Measurements from ENCODE around the gene CORO2A. TPM values are rescaled to one million over a fixed set of nuclear protein-coding genes. Genes with fewer than 3 reads are reported as not detected.
"Not testable (repeated sequence)": the region's sequence is repeated elsewhere in the genome, so short reads cannot be mapped to it uniquely, and the experiment has no call there.

CORO2A gene
- total RNA-seq, 6 donors from 2014 or later: 10.5 to 22.8 (median 17.9) TPM

DNA sequence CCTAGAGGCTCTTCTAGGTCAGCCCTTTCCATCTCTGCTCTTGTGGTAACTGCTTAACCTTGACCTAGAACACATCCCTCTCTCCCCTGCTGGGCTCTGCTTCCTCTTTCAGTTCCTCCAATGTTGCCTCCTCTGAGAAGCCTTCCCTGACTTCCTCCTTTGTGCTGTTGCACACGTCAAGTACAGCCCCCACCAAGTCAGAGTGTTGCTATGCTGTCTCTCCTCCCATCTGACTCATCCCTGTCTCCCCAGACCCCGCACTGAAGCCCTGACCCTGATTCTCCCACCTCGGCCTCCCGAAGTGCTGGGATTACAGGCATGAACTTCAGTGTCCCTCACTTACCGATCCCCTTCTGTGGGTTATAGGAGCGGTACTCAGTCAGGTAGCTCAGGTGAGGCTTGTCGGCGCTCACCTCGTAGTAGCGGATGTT, 63.0 kb downstream of the CORO2A start:
- peaks cover 0 to 29% (median 9%) of the 10 kb centered on the region in 4 donors for H3K36me3 ChIP-seq
- no peaks in the 10 kb centered on the region for H3K27me3 ChIP-seq
- peak in 1 of 2 donors; percentile 75 for DNase-seq
- WGBS, 2 donors: 87 to 91% methylated on average over 7 to 10 of the region's 10 CpGs
- H3K9me3 ChIP-seq: no peaks in the 10 kb centered on the region
- H3K4me1 ChIP-seq: no peaks in the 10 kb centered on the region
- TF ChIP-seq POLR2A (IDR thresholded peaks at IDR 0.05) (no peak), EP300 (IDR thresholded peaks at IDR 0.05) (no peak), POLR2AphosphoS5 (IDR thresholded peaks at IDR 0.05) (no peak)
- TF ChIP-seq, protein P1, sequence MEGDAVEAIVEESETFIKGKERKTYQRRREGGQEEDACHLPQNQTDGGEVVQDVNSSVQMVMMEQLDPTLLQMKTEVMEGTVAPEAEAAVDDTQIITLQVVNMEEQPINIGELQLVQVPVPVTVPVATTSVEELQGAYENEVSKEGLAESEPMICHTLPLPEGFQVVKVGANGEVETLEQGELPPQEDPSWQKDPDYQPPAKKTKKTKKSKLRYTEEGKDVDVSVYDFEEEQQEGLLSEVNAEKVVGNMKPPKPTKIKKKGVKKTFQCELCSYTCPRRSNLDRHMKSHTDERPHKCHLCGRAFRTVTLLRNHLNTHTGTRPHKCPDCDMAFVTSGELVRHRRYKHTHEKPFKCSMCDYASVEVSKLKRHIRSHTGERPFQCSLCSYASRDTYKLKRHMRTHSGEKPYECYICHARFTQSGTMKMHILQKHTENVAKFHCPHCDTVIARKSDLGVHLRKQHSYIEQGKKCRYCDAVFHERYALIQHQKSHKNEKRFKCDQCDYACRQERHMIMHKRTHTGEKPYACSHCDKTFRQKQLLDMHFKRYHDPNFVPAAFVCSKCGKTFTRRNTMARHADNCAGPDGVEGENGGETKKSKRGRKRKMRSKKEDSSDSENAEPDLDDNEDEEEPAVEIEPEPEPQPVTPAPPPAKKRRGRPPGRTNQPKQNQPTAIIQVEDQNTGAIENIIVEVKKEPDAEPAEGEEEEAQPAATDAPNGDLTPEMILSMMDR (IDR thresholded peaks at IDR 0.05): no peak
- ATAC-seq (ENCODE audit: low FRiP score in 2 of 2): peak; percentile 62 to 86
- H3K4me3 ChIP-seq: no peak overlapping the region
- peak overlapping the region in 1 of 4 donors; percentile 6 for H3K27ac ChIP-seq

DNA sequence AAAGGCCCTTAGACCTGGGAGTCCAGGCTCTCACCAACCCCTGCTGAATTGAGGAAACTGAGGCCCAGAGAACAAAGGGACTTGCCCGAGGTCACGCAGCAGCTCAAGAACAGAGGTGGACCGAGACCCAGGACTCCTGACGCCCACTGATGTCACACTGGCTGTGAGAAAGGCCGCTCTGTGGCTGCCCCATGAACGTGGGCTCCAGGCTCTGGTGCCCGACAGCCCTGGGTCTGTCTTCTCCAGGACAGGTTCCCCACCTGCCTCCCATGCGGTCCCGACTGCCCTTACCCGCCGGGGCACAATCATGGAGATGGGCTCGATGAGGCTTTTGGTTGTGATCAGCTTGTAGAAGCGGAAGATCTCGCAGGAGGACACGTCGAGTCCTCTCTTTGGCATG, 64.1 kb downstream of the CORO2A start:
- 95% methylated on average over 15 to 16 of the region's 16 CpGs for whole genome bisulfite sequencing, 2 donors
- Histone ChIP-seq H3K4me3 (no peak overlapping the region), H3K27ac (peak overlapping the region in 2 of 4 donors; percentile 28 to 60), H3K9me3 (no peaks in the 10 kb centered on the region), H3K4me1 (no peaks in the 10 kb centered on the region), H3K36me3 (peaks cover 0 to 29% (median 9%) of the 10 kb centered on the region in 4 donors), H3K27me3 (no peaks in the 10 kb centered on the region)
- ATAC-seq (ENCODE audit: low FRiP score in 2 of 2): no peak
- DNase-seq: peak in 1 of 2 donors; percentile 32
- TF ChIP-seq POLR2AphosphoS5 (IDR thresholded peaks at IDR 0.05) (no peak), EP300 (IDR thresholded peaks at IDR 0.05) (no peak), POLR2A (IDR thresholded peaks at IDR 0.05) (no peak)
- TF ChIP-seq, protein P1 (IDR thresholded peaks at IDR 0.05): no peak

DNA sequence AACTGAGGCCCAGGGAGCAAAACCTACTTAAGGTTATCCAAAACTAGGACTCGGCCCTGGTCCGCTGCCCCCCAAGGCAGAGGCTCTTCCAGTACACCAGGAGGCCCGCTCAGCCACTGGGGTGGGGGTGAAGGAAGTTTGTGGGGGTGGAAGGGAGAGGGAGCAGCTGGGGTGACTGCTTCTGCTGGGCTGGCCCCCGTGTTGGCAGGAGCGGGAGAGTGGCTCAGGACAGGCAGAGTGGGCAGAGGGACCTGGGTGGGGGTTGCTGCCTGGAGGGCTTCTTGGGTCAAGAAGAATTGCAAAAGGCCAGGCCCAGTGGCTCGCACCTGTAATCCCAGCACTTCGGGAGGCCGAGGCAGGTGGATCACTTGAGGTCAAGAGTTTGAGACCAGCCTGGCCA, 65.2 kb downstream of the CORO2A start:
- peak in 1 of 2 donors; percentile 30 for DNase-seq

DNA sequence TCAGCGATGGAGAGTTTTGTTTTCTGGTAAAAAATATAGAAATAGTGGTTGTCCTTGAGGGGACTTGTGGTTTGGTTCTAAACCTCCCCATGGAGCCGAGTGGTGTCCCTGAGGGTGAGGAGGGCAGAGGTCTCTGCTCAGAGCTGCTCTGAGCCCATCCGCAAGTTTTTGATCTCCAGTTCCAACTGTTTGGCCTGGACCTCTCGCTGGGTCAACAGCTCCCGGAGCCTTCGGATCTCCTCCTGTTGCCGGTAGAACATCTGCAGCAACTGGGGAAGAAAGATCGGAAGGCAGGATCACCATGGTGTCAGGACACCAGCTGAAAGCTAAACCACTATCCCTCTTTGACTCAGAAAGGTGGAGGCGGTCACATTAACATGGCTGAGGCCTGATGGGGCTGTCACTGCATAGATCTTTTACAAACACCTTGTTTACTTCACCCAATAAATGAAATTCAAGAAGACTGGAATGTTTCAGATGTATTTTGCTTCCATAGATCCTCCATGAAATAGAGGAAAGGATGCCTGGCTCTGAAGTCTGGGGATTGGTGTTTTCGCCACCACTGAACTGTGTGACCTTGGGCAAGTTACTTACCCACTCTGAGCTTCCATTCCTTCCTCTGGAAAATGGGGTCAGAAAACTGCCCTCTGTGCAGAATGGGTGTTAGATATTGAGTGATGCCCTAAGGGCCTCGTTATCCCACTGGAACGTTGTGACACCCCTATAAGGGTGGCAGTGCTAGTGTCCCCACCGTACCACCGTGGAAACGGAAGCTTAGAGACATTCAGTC, 67.6 kb downstream of the CORO2A start:
- Histone ChIP-seq H3K27me3 (no peaks in the 10 kb centered on the region), H3K4me1 (peaks cover 16 to 23% (median 20%) of the 10 kb centered on the region in 4 donors), H3K27ac (no peak overlapping the region), H3K9me3 (no peaks in the 10 kb centered on the region), H3K4me3 (no peak overlapping the region), H3K36me3 (peaks cover 0 to 13% (median 3%) of the 10 kb centered on the region in 4 donors)
- 94 to 95% methylated on average over 12 to 15 of the region's 15 CpGs for WGBS, 2 donors
- TF ChIP-seq, protein P1 (IDR thresholded peaks at IDR 0.05): no peak
- TF ChIP-seq EP300 (IDR thresholded peaks at IDR 0.05) (no peak), POLR2AphosphoS5 (IDR thresholded peaks at IDR 0.05) (no peak), POLR2A (IDR thresholded peaks at IDR 0.05) (no peak)
- ATAC-seq (ENCODE audit: low FRiP score in 2 of 2): no peak
- no peak for DNase-seq

More for the DNA sequence above, 65.2 kb downstream of the CORO2A start:
- H3K27ac ChIP-seq: no peak overlapping the region
- H3K27me3 ChIP-seq: no peaks in the 10 kb centered on the region
- WGBS, 2 donors: 92 to 99% methylated on average over 8 of the region's 8 CpGs
- H3K9me3 ChIP-seq: no peaks in the 10 kb centered on the region
- H3K36me3 ChIP-seq: peaks cover 0 to 19% (median 6%) of the 10 kb centered on the region in 4 donors
- no peaks in the 10 kb centered on the region for H3K4me1 ChIP-seq
- TF ChIP-seq, protein P1 (IDR thresholded peaks at IDR 0.05): no peak
- TF ChIP-seq POLR2A (IDR thresholded peaks at IDR 0.05) (no peak), POLR2AphosphoS5 (IDR thresholded peaks at IDR 0.05) (no peak), EP300 (IDR thresholded peaks at IDR 0.05) (no peak)
- no peak overlapping the region for H3K4me3 ChIP-seq
- no peak for ATAC-seq (ENCODE audit: low FRiP score in 2 of 2)

DNA sequence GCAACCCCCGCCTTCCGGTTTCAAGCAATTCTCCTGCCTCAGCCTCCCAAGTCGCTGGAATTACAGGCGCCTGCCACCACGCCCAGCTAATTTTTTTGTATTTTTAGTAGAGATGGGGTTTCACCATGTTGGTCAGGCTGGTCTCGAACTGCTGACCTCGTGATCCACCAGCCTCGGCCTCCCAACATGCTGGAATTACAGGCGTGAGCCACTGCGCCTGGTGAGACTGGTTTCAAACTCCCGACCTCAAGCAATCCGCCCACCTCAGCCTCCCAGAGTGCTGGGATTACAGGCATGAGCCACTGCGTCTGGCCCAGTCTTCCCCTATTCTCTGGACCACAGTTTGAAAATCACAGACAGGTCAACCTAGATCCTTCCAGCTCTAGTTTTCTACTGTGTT, 68.3 kb downstream of the CORO2A start:
- not testable (repeated sequence) for ATAC-seq (ENCODE audit: low FRiP score in 2 of 2); H3K27ac ChIP-seq; H3K27me3 ChIP-seq; H3K9me3 ChIP-seq; H3K4me3 ChIP-seq
- Histone ChIP-seq H3K36me3 (peaks cover 0 to 13% (median 3%) of the 10 kb centered on the region in 4 donors), H3K4me1 (peaks cover 16 to 29% (median 22%) of the 10 kb centered on the region in 4 donors)
- WGBS, 2 donors: 94 to 95% methylated on average over 13 of the region's 13 CpGs
- peak in 1 of 2 donors; percentile 24 for DNase-seq
